Measurements from ENCODE around the gene ADAMTSL1.
"Not testable (repeated sequence)": the region's sequence is repeated elsewhere in the genome, so short reads cannot be mapped to it uniquely, and the experiment has no call there.

GRCh38 chr9:18930611-18931010 lies 456.7 kb downstream of the ADAMTSL1 start:
- TF ChIP-seq CTCF (IDR thresholded peaks at IDR 0.05; ENCODE audit: borderline replicate concordance, extremely low read depth, low read length, poor library complexity, severe bottlenecking); EZH2 (IDR thresholded peaks at IDR 0.05; ENCODE audit: borderline replicate concordance, low read depth, low read length, severe bottlenecking): not testable (repeated sequence)

Data from DND-41 (cell line).